Heart right ventricle (tissue), 16 donors: ENCODE results near the gene NUBPL. TPM values are rescaled to one million over a fixed set of nuclear protein-coding genes. Genes with fewer than 3 reads are reported as not detected.

ENCODE experiments used
- ATAC-seq, 8 donors: fragments of 200-7000 bp; cut with Tn5 transposase; one replicate each; pipeline ENCODE4 v1.9.1; 2020; ENCODE audit warnings: mild to moderate bottlenecking in 8 of 8, moderate library complexity in 8 of 8, moderate number of reproducible peaks in 1 of 8
- DNase-seq, 2 donors: peaks; one replicate each; pipeline ENCODE4 v3.0.0-alpha.2; 2020
- H3K27ac ChIP-seq, 10 donors: fragments of 200-600 bp; sonication (generic) in 2 of 10; one replicate each; pipeline versions ENCODE4 v1.5.0 to v1.8.0; 2020 to 2022; ENCODE audit warnings: mild to moderate bottlenecking in 3 of 10
- H3K27me3 ChIP-seq, 7 donors: fragments of 200-600 bp; one replicate each; pipeline ENCODE4 v1.8.0; 2021 to 2022; ENCODE audit warnings: mild to moderate bottlenecking in 2 of 7
- H3K36me3 ChIP-seq, 9 donors: fragments of 200-600 bp; sonication (generic) in 1 of 9; one replicate each; pipeline versions ENCODE4 v1.5.0 to v1.8.0; 2020 to 2022; ENCODE audit warnings: mild to moderate bottlenecking in 2 of 9
- H3K4me1 ChIP-seq, 9 donors: fragments of 200-600 bp; sonication (generic) in 1 of 9; one replicate each; pipeline versions ENCODE4 v1.5.0 to v1.8.0; 2020 to 2022; ENCODE audit warnings: mild to moderate bottlenecking in 4 of 9
- H3K4me3 ChIP-seq, 10 donors: fragments of 200-600 bp; sonication (generic) in 2 of 10; one replicate each; pipeline versions ENCODE4 v1.5.0 to v1.8.0; 2020 to 2022; ENCODE audit warnings: mild to moderate bottlenecking in 7 of 10, moderate library complexity in 2 of 10
- H3K9me3 ChIP-seq, 11 donors: fragments of 200-600 bp in 10 of 11; sonication (generic) in 2 of 11; one replicate each; pipeline versions ENCODE4 v1.5.0 to v1.8.0; 2013 to 2022; ENCODE audit warnings: mild to moderate bottlenecking in 2 of 11, control low read depth in 1 of 11, moderate library complexity in 1 of 11
- CTCF ChIP-seq, 9 donors: fragments of 200-600 bp; sonication (generic) in 2 of 9; IDR thresholded peaks; one replicate each; pipeline versions ENCODE4 v1.5.0 to v1.8.0; 2021 to 2022; ENCODE audit warnings: antibody characterized with exemption in 9 of 9, mild to moderate bottlenecking in 5 of 9, moderate library complexity in 1 of 9
- WGBS, 2 donors: extraction: QIAGEN DNeasy Blood & Tissue Kit; methylation state at CpG; one replicate each; pipeline ENCODE4 v1.1.7; 2013; ENCODE audit warnings: inconsistent platforms in 1 of 2; 5-methylcytosine and 5-hydroxymethylcytosine counted together
- intact Hi-C, 10 donors: fragments of 100-400 bp; cut with DNase I; formaldehyde crosslinking; loops; one replicate each; pipeline versions ENCODE4 v1.11.1 to v1.14.2; 2022
- polyA plus RNA-seq, 2 donors: library from polyadenylated mRNA; stranded (reverse); fragments of 200-250 nt; gene quantifications; one replicate each; pipeline ENCODE4 v1.2.3, GENCODE V29; 2013
- total RNA-seq, 10 donors: library from RNA; stranded (reverse); fragmentation: NEBNext Ultra II Directional in 3 of 10; extraction: Animal tissue kit (Norgen Biotek cat#: 25700) in 3 of 10; gene quantifications; one replicate each; pipeline versions ENCODE4 v1.2.1 to v1.2.4, GENCODE V29; 2021 to 2023
- donor health status: Arrhythmogenic right ventricular cardiomyopathy.
- donor health status: ischemic (EF 13 %, LVEDD 7.1; RV severe dilation, severe dysfunction).
- donor health status: healthy with polysubstance abuse.
- donor health status: DM: no; HTN: yes; CAD: no.
- donor health status: DM: no; HTN: no; CAD: no.
- donor health status: ischemic (EF 25% LVEDD 6.9; RV normal size, moderate dysfunction).
- donor health status: ischemic (EF 25% LVEDD 5.7; RV mildly dilated, moderate dysfunction).
- donor health status: healthy.
- donor health status: DM: yes; HTN: yes; CAD: no.
- donor health status: Ischemic cardiomyopathy.
- donor health status: ischemic (EF 35%, LVEDD 5.7; RV mildly dilated, moderate dysfunction).
- donor health status: nonischemic (EF 11% LVEDD 7.7; RV severe dilation, severe dysfunction).
- donor health status: DM: yes; HTN: yes; CAD: no.
- donor health status: PGD.
- donor health status: ischemic (EF 29% LVEDD 5.4; RV normal size, mild dysfunction).
- donor health status: nonischemic (EF 23%, LVEDD 6.1; RV moderate dilation, normal function).

Gene NUBPL
- total and polyA plus RNA-seq, 12 donors = 4.0 to 32.0 (median 24.1) TPM

- H3K4me3 ChIP-seq = no peak overlapping the region
These were observed 157.8 kb downstream of the NUBPL start for GRCh38 chr14:31718985-31719384.

GRCh38 chr14:31726337-31726736 is 165.1 kb downstream of the NUBPL start:
- no peaks in the 10 kb centered on the region for H3K27me3 ChIP-seq
- H3K4me1 ChIP-seq = no peaks in the 10 kb centered on the region
- no peak for ATAC-seq
- TF ChIP-seq CTCF (IDR thresholded peaks at IDR 0.05) = no peak
- H3K9me3 ChIP-seq = peaks cover 0 to 33% (median 8%) of the 10 kb centered on the region in 11 donors
- intact Hi-C loops = no loop called here
- H3K27ac ChIP-seq = no peak overlapping the region
- no peak for DNase-seq
- H3K36me3 ChIP-seq = peaks cover 0 to 14% (median 0%) of the 10 kb centered on the region in 9 donors
- H3K4me3 ChIP-seq = no peak overlapping the region

More at GRCh38 chr14:31718985-31719384, 157.8 kb downstream of the NUBPL start:
- no peaks in the 10 kb centered on the region for H3K36me3 ChIP-seq
- intact Hi-C loops = no loop called here
- no peaks in the 10 kb centered on the region for H3K27me3 ChIP-seq
- peak in 3 of 8 donors; percentile 38 to 57 (median 43) for ATAC-seq
- no peak for DNase-seq
- no peak for TF ChIP-seq CTCF (IDR thresholded peaks at IDR 0.05)
- peak overlapping the region in 2 of 10 donors; percentile 34 to 58 for H3K27ac ChIP-seq
- peaks cover 0 to 26% (median 9%) of the 10 kb centered on the region in 9 donors for H3K4me1 ChIP-seq
- 78 to 85% methylated on average over 5 of the region's 5 CpGs for WGBS, 2 donors
- peaks cover 0 to 12% (median 0%) of the 10 kb centered on the region in 11 donors for H3K9me3 ChIP-seq

GRCh38 chr14:31727797-31728196 is 166.6 kb downstream of the NUBPL start:
- intact Hi-C loops = no loop called here
- peaks cover 0 to 18% (median 0%) of the 10 kb centered on the region in 9 donors for H3K36me3 ChIP-seq
- H3K4me3 ChIP-seq = no peak overlapping the region
- no peaks in the 10 kb centered on the region for H3K27me3 ChIP-seq
- H3K9me3 ChIP-seq = peaks cover 0 to 27% (median 9%) of the 10 kb centered on the region in 11 donors
- no peak overlapping the region for H3K27ac ChIP-seq
- ATAC-seq = no peak
- no peak for DNase-seq
- no peaks in the 10 kb centered on the region for H3K4me1 ChIP-seq
- no peak for TF ChIP-seq CTCF (IDR thresholded peaks at IDR 0.05)

GRCh38 chr14:31740688-31741087 is 179.5 kb downstream of the NUBPL start:
- no peaks in the 10 kb centered on the region for H3K27me3 ChIP-seq
- no peak overlapping the region for H3K4me3 ChIP-seq
- 86 to 98% methylated on average over 1 of the region's 1 CpG for WGBS, 2 donors
- H3K4me1 ChIP-seq = no peaks in the 10 kb centered on the region
- TF ChIP-seq CTCF (IDR thresholded peaks at IDR 0.05) = no peak
- intact Hi-C loops = no loop called here
- no peak for DNase-seq
- ATAC-seq = no peak
- peaks cover 0 to 25% (median 6%) of the 10 kb centered on the region in 11 donors for H3K9me3 ChIP-seq
- no peaks in the 10 kb centered on the region for H3K36me3 ChIP-seq
- no peak overlapping the region for H3K27ac ChIP-seq
